Stimulated activated CD8-positive, alpha-beta memory T cell treated with anti-CD3 and anti-CD28 coated beads, Interleukin-4, amount 100 ng/mL, for 24 hours (primary cell): ENCODE results near the gene MBP.
A peak's percentile ranks its signal among the peaks of the same experiment; 100 is the strongest.

ENCODE experiments used
- DNase-seq: peaks from one replicate; pipeline ENCODE4 v3.0.0-alpha.2; 2020; ENCODE audit warnings: low read depth

The MBP gene

DNA sequence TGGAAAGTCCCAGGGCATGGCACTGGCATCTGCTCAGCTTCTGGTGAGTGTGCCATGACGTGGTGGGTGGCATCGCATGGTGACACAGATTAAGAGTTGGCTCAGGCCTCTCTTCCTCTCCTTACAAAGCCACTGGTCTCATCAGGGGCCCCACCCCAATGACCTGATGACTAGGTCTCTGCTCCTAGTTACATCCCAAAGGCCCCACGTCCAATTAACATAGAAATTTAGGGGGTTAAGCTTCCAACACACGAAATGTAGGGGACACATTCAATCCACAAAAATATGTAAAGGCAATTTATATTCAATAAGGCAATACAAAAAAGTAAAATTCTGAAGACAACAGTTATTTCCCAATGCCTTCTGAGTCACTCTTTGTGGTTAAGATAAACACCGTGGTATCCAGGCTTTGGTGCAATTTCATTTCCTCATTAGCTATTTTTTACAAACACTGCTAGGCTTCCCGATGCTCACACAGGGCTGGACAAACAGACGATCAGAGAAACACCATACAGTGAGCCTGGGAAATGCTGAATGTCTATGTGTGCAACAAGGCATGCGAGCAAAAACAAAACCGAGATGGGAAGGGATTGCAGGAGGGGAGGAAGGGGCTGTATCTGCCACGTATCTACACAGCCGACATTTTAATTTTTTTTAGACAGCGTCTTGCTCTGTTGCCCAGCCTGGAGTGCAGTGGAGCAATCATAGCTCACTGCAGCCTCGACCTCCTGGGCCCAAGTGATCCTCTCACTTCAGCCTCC is 67.2 kb downstream of the MBP start:
- DNase-seq = no peak

DNA sequence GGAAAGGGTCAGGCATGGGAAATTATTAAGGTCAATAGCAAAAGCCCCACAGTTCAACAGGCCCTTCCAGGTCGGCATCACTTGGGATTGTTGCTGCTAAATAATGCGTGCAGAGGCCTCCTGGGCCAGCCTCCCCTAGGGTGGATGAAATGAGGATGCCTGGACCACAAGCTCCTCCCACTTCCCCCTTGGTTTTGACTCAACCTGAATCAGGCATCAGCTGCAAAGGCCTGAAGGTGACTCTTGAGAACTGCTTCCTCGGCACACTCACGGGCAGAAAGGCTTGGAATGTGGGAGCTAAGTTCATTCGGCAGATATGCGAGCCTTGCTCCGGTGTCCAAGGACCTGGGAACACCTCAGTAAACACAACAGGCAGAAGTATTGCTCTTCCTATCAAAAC is 69.3 kb downstream of the MBP start:
- DNase-seq = peak; percentile 61

DNA sequence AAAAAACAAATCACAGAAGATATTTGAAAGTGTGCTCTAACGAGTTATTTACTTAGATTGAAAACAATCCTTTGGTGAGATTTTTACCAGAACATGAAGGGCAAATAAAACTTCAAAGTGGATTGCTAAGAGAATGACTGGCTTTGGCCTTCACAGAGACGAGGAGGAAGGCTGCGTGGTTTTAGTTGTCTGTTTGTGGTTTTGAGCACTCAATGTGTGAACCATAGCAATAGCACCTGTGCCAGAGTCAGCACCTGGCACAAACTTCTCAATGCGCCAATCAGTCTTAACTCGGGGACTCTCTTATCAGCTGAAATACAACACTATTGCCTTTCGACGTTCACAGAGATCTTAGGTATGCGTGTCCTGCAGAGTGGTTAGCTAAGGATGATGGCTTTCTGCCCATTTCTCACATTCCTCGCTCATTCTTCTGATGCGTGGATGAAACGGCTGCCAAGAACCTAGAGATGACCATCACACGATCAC is 70.0 kb downstream of the MBP start:
- no peak for DNase-seq

DNA sequence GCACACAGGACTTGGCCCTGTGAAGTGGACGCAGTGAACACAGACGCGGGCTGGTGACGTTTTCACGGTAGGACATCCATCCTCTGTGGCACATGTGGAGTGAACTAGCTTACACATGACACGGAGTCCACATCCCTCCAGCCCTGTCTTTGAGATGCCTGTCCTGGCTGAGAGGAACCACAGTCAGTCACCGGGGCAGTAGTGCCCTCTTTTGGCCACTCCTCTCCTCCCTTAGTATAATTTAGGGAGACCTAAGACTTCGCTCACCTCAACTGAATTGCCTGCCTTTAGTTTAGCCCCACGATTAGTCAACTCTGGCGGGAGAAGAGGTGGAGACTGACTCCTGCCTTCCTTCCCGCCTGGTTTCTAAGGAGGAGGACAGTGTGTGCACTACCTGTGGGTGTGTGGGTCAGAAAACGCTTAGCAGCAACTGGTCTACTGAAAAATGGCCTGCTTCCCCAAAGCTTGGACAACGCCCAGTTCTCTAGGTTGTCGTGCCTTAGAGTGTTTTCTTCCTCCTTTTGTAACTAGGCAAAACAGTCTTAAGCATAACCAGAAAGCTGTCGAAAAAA is 70.6 kb downstream of the MBP start:
- no peak for DNase-seq

DNA sequence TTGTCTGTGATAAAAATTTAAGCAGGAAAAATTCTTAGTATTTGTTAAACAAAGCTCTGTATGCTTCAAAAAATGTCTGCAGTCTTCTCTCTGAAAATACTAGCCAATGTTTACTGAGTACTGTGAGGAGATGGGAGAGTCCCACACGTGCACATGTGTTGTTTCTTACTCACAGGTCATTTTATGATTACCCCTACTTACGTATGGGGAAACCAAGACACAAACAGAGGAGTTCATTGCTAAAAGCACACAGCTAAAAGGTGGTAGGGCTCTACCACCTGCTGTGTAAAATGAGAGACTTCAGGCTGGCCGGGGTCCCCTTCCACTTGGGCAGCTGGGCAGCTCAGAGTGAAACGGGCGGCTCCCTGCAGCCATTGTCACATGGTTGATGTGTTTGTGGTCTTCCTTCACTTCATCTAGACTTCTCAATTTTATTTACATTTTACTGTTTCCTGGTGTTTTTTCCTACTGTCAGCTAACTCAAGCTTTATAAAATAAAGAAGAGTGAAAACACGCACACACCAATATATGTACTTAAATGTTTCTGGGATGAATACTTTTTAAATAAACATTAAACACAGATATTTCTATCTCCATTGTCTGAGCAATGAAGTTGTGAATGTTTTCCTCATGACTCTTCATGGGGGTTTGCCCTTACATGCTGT is 71.2 kb downstream of the MBP start:
- DNase-seq = no peak

DNA sequence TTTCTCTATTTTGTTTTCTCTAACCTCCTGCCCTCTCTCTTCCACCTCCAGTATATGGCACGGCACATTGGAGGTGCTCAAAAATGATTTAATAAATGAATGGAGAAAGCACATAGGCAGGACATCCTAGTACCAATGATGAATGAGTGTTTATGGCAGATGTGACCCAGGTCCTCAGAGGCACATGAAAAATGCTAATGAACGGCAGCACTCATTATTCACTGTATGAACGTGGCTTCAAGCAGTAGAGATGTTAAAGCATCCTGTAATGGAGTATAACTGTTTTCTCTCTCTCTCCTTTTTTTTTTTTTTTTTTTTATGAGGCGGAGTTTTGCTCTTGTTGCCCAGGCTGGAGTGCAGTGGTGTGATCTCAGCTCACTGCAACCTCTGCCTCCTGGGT is 72.4 kb downstream of the MBP start:
- no peak for DNase-seq

DNA sequence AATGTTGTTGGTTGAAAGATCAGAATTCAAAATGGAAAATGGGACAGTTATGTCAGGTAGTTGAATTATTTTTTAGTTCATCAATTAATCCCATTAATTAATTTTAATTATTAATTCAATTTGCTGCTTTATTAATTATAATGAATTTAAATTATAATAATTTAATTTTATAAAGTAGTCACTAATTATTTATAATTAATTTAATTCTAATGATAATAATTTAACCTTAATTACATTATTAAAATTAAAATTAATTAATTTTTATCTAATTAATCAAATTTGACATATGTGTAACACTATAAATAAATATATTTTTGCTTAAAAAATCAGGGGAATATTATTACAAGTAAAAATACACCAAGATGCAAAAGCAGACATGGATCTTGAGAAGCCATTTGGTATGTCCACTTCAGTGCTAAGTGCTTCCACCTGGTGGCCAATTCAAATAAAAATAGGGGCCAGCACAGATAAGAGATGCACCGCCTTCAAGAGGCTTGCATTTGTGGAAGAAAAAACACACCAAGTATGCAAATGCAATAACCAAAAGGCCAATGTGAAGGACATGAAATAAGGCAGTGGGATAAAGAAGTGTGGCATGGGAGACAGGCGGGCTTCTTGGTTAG is 73.2 kb downstream of the MBP start:
- DNase-seq = no peak

DNA sequence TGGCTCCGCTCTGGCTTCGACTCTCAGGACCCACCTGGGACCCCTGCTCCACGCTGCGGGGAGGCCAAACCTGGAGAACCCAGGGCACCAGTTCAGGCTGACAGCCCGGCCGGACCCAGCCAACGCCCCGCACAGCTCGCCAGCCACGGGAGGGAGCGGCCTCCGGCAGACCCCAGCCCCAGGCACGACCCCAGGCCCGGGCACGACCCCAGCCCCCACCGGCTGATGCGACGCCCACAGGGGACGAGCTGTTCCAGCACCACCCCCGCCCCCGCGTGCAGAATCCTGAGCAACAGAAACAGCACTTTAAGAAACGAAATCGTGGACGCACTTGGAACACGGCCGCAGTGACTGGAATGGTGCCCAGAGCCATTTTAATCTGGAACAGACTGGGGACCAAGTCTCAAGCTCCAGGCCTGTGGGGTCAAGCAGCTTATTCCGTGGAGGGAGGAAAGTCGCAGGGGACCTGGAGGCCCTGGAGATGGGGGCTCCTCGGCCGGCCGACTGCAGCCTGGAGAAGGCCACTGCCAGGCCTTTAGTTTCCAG is 74.2 kb downstream of the MBP start:
- DNase-seq = no peak

DNA sequence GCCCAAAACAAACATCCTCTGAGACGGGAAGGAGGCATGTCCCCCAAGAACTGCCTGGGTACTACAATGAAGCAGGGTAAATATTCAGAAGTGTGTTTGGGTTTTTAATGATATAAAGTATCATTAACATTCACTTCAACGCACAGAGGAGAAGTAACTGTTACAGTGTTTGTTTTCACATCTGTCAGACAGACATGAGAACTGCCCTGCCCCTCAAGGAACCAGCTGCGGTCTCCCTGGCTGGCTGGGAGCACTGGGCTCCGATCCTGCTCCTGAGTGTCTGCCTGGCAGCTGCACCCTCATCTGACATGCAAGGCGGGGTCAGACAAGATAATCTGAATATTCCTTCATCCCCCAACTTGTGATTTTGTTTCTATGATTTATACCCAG is 75.6 kb downstream of the MBP start:
- DNase-seq = no peak

DNA sequence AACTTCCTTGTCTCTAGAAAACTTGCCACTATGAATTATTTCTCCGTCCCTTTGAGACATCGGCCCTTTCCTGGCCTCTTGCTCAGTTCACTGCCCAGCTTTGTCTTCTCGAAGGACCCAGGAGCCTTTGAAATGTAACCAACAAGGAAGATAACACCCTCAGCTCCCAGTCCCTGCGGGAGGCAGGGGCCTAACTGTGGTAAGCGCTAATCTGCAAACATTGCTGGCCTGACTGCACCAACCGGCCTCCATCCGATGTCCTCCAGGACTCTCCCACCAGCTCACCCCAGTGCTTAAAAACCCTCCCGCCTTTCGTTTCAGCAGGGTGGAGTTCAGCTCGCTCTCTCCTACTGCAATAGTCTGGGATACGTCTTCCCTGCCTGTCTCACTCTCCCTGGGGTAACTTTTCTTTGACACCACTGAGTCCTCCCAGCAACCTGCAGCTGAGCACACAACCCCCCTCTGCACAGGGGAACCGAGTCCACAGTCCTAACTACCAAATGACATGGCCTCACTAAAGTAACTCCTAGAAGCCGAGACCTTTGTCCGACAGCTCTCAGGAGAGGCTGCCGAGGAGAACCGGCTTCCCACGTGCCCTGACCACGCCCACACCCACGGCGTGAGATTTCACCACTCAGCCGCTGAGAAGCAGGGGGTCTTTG is 76.1 kb downstream of the MBP start:
- no peak for DNase-seq

DNA sequence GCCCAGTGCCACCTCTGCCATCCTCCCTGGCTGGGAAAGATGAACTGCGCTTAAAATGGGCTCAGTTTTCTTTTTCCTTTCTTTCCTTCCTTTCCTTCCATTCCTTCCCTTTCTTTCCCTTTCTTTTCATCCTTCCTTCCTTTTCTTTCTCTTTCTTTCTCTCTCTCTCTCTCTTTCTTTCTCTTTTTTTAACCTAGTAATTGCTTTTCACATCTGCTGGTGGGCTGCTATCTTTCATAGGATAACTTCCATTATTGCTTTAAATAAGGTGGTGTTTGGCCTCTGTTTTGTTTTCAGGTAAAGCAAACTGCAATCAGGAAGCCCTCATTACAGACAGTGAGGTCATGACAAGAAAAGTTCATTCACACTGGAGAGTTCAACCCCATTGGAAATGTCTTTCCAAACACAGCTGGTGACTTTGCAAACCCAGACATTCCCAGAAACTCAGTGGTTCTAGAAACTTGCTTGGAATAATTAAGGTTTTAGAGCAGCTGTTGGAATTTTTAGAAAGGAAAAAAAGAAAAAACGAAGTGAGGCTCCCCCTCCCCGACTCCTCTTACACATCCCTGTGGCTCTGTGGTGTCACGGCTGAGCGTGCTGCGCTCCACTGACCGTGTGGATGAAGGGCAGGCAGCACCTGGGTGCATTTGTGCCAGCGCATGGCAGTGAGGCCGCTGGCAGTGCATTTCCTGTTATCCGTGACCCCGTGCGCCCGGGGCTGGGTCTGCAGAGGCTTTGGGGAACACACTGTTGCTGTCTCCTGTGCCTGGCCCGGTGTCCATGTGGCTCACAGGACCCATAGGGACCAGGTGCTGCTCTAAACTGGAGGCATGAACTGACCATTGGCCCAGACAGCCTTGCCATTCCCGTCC is 76.9 kb downstream of the MBP start:
- no peak for DNase-seq

DNA sequence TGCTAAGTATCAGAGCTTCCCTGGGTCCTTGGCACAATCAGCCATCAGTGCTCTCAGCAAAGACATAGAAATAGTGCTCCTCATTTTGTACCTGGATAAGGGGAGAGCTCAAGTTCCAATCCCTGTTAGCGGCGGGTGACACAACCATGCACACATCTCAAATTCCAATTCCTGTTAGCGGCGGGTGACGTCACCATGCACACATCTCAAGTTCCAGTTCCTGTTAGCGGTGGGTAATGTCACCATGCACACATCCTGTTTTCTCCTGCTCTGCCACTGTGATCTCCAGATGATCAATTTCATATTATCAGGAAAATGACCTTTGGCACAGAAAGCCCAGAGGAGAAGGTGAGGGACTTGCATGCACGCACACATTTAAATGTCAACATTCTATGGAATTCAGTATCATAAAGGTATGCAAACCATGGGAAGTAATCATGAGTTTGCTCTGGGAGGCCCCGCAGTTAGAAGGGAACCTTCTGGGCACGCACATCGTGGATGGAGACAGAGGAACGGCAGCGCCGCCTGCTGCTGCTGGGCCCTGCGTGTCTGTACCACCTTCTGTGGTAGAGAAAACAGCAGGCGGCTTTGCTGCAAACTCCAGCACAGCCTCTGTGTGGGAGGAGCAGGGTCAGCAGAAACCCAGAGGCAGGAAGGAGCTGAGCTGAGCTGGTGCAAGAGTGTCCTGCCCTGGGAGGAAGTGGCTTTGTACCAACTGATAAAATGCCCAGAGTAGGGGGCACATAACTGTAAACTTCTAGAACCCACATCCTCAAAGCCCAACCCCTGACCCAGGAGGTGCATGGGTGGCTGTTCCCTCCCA is 77.8 kb downstream of the MBP start:
- peak; percentile 62 for DNase-seq

DNA sequence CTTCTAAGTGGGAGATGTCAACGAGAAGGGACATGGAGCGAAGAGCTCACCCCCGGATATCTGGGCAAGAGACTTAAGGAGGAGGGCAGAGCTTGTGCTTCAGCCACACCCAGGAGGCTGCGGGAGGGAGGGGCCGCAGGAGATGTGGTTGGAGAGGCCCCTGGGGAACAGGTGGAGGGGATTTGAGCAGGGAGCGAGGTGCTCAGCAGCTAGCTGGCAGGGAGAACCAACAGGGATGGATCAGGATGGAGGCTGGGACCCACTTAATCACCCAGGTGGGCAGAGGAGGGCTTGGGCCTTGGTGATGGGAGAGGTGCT is 78.3 kb downstream of the MBP start:
- no peak for DNase-seq

DNA sequence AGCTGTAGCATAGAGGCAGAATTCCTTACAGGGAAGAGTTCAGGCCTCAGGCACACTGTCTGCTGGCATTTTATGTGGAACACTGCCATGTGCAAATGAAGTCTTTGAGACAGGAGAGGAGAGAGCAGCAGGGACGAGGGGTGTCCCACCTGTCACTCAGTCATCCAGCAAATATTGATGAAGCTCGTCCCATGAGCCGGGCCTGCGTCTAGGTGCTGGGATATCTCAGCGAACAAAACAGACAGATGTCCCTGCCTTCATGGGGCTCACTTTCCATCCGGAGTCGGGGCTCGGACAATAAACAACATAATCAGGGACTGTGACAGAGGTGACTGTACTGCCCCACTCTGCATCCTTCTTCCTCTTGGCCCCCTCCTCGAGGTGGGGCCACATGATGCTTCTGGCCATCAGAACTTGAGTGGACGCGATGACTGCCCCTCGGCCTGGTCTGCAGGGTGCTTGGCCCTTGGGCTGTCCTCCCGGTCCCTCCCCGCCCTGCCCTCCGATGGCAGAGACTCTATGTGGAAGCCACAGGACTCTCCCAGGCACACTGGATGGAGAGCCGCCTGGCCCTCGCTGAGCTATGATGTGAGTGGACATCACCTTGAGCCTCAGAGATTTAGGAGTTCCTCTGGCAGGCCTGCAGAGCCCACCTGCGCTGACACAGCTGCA is 78.8 kb downstream of the MBP start:
- no peak for DNase-seq

DNA sequence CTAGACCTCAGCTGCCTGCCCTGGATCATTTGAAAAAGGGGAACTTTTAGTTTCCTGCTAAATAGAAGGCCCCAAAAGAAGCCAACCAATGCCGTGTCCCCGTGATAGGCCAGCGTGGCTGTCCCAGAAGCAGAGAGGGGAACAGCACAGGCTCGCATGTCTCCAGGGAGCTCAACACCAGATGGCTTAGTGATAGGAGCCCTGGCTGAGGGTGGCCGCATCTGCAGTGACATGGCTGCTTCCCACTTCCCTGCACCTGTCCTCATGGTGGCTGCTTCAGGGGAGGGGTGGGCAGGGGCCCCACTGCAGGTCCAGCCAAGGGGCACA is 79.6 kb downstream of the MBP start:
- no peak for DNase-seq

DNA sequence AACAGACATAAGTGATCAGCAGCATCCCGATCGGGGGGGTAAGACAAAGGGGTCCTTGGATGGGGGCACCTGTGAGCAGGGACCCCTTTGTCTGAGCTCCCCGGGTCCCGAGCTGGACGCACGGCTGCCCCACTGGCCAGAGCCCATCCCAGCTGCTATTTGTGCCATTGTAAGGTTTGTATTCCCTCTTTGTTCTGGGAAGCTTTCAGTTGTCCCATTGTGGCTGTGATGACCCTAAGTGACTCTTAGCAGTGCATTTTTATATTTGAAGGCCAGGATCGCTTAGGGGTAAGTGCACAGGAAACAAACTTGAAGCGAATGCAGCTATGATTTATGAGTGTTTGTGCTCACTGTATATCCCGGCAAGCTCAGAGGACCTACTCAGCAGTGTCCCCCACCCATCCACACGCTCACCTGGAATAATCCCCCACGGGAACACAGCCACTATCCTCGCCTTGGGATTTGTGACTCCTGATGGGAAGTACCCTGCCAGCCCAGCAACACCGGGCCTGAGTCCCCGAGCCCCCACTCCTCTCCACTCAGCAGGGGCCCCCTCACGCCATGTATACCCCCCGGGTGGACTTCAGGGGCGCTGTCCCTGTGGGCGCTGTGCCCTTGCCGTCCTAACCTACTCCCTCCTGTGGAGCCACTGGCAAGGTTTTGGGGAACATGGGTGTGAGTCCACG is 80.1 kb downstream of the MBP start:
- DNase-seq = no peak

DNA sequence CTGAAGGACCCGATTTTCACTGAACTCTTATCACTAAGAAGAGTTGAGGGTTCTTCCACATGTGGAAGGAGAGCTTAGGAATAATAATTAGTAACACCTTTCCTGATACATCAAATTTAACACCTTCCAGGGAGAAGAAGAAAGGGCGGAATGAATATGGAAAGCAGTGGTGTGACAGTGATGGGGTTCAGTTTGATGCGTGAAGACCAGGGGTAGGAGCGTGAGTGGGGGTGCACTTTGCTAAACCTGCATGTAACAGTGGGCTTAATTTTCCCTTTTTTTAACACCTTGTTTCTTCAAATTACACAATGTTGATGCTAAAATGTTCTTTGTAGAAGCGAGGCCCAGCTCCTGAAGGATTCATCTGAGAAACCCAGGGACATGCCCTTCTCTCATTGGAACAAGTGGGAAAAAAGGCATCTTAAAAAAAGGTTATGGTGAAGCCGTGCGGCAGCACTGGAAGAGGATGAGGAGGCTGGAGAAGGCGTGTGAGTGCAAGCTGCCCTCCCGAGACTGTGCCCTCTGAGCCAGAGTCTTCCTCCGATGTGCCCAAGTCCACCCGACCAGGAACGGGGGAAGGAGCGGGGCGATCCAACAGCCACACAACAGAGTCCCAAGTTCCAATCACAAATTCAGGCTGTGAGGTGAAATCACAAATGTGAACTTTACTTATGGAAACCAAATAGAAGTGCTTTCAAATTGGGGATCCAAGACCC is 80.8 kb downstream of the MBP start:
- DNase-seq = no peak

DNA sequence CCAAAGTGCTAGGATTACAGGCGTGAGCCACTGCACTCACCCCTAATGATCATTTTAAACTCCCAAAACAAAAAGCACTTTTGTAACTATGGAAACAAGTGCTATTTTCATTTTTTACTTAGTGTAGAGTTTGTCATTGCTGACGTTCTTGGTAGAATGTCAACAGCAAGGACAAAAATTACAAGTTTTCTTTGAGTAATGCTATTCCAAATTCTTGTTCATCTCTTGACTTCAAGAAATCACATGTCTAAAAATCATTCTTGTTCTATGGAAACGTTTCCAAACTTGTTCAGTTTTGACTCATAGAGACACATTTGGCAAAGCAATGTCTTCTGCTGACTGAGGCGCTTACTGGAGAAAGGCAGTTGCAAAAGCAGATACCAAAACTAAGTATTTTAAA is 82.6 kb downstream of the MBP start:
- DNase-seq = no peak
